Measurements from ENCODE around the gene DYNC2LI1.

Gene DYNC2LI1

DNA sequence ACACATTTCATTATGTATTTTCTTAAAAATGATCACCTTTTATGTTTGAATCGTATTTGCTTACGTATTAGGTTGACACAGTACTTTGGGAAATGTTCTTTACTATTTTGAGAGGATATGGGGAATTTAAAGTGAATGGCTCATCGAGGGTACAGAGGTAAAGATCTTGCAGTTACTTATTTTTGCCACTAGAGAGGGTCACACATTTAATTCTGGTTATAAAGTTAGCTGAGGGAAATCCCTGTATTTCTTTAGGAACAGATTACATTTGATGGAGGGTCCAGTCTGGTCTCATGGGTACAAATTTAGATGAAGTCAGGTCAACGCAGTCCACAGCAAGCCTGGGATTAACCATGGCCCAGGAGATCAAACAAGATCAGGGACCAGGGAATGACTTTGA is 24.5 kb downstream of the DYNC2LI1 start:
- TF ChIP-seq, protein P1, sequence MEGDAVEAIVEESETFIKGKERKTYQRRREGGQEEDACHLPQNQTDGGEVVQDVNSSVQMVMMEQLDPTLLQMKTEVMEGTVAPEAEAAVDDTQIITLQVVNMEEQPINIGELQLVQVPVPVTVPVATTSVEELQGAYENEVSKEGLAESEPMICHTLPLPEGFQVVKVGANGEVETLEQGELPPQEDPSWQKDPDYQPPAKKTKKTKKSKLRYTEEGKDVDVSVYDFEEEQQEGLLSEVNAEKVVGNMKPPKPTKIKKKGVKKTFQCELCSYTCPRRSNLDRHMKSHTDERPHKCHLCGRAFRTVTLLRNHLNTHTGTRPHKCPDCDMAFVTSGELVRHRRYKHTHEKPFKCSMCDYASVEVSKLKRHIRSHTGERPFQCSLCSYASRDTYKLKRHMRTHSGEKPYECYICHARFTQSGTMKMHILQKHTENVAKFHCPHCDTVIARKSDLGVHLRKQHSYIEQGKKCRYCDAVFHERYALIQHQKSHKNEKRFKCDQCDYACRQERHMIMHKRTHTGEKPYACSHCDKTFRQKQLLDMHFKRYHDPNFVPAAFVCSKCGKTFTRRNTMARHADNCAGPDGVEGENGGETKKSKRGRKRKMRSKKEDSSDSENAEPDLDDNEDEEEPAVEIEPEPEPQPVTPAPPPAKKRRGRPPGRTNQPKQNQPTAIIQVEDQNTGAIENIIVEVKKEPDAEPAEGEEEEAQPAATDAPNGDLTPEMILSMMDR (IDR thresholded peaks at IDR 0.05; ENCODE audit: low read depth, low read length), result no peak
- no peak overlapping the region for H3K4me3 ChIP-seq (ENCODE audit: low read depth, low read length)

DNA sequence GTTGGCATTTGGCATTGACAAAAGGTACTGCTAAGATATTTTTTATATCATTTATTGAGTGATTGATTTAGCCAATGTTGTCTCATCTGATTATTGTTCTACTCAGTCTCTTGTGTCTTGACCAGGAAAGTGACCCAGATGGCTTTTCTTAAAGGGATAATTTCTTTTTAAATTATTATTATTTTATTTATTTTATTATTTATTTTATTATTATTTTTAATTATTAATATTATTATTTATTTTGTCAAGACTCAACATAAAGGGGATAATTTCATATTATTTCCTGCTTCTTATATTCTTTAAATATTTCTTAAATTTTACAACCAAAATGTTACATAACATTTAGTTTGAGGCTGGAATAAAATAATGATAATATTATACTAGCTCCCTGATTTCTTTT is 27.1 kb downstream of the DYNC2LI1 start:
- H3K4me3 ChIP-seq (ENCODE audit: low read depth, low read length), result no peak overlapping the region
- TF ChIP-seq, protein P1 (IDR thresholded peaks at IDR 0.05; ENCODE audit: low read depth, low read length), result no peak

DNA sequence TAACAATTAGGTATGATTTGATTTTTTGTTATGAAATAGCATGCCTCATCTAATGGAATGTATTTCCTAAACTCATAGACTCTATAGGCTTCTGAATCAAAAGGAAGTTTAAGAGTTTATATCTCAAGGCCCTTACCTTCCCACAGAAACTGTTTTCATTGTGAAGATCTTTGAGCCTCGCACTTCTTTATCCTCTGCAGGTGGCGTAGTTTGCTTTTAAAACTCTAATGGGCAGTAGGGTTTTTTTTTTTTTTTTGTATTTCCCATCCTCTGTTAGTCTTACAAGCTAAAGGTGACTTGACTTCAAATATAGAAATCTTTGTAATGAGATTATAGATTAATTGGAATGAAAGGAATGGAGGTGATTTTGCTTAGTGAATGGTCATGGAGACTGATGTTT is 28.3 kb downstream of the DYNC2LI1 start:
- no peak overlapping the region for H3K4me3 ChIP-seq (ENCODE audit: low read depth, low read length)
- TF ChIP-seq, protein P1 (IDR thresholded peaks at IDR 0.05; ENCODE audit: low read depth, low read length), result no peak

DNA sequence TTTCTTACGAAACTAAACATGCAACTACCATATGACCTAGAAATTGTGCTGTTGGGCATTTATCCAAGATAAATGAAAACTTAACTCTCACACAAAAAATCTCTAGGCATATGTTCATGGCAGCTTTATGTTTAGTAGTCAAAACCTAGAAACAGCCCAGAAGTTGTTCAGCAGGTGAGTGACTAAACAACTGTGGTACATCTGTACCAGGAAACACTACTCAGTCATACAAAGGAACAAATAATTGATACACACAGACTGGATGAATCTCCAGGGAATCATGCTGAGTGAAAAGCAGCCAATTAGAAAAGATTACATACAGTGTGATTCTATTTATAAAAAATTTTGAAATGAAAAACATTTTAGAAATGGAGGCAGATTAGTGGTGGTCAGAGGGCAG is 29.3 kb downstream of the DYNC2LI1 start:
- no peak overlapping the region for H3K4me3 ChIP-seq (ENCODE audit: low read depth, low read length)
- TF ChIP-seq, protein P1 (IDR thresholded peaks at IDR 0.05; ENCODE audit: low read depth, low read length), result no peak

DNA sequence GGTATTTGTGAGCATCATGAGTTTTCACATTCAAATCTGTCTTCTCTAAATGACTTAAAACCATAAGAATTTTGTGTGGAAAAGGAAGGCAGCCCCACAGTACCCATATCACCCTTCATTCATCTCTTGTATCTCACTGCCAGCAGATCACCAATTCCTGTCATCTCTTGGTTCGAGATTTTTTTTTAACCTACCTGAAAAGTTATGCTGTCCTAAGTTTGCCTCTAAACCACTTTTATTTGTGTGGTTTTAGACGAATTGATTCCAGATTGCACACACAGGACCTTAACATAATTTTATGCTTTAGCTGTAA is 32.8 kb downstream of the DYNC2LI1 start:
- H3K4me3 ChIP-seq (ENCODE audit: low read depth, low read length), result no peak overlapping the region
- TF ChIP-seq, protein P1 (IDR thresholded peaks at IDR 0.05; ENCODE audit: low read depth, low read length), result no peak

DNA sequence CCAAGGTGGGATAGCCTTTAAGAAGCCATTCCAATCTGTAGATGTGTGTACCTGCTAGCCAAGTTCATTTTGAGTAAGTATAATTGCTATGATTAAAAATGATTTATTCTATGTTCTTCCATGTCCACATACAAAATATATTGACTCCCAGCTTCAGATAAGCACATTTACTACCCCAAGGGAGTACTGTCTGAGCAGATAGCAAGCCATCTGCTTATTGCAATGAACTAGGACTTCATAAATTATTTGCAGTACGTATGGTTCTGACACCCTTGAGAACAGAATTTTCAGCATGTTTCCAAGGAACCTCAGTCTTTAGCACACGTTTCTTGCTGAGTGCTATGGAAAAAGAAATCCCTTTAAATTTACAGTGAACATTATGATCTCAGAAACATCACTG is 36.6 kb downstream of the DYNC2LI1 start:
- TF ChIP-seq, protein P1 (IDR thresholded peaks at IDR 0.05; ENCODE audit: low read depth, low read length), result no peak
- no peak overlapping the region for H3K4me3 ChIP-seq (ENCODE audit: low read depth, low read length)

DNA sequence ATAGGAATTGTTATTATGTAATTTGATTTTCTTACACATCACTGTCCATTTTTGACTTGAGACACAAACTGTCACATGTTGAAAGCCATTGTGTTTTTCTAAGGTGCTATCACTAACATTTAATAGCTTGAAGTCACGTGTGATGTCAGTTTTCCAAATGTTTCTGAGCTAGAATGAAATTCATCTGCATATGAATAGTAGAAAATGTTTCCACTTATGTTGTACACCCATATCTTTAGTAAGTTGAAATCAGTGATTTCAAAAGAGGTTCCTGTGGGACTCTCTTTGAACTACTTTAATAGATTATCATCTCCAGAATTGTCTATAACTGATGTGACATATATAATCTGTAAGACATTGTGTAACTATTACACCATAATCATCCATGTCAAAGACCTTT is 37.0 kb downstream of the DYNC2LI1 start:
- no peak overlapping the region for H3K4me3 ChIP-seq (ENCODE audit: low read depth, low read length)
- TF ChIP-seq, protein P1 (IDR thresholded peaks at IDR 0.05; ENCODE audit: low read depth, low read length), result no peak
